ENCODE data around the gene COL12A1.

The COL12A1 gene

DNA sequence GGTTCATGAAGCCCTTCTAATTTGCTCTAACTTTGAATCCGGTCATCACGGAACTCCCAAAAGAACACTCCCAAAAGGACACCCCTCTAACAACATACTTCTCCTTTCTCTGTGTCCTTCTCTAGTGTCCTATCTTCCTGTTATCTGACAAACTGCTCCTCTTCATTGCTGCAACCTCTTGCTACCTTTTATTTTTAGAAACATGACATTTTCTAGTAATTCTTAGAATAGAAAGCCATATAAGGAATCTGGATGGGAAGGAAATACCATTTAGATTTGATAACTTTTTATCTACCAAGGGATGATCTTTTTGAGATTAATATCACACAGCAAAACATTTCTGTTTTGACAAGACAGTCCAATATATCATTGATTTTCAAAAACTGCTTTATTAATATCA, 63.1 kb downstream of the COL12A1 start:
- DNase-seq = no peak

DNA sequence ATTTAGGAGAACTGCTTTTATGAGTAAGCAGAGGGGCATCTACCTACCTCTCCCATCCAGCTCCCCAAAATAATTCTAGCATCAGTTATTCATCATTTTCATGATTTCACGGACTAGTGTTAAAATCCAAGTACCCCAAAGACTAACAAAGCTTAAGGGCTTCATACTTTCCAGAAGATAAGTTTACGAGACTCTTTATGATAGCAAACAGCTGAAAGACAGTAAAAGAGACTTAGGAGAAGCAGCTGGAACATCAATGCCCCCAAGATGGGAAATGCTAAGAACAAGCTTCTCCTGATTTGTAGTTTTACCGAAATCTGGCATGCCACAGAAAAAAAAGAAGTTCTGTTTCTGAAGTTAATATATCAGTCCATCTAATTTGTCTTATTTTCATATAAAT, 70.0 kb downstream of the COL12A1 start:
- DNase-seq = no peak

DNA sequence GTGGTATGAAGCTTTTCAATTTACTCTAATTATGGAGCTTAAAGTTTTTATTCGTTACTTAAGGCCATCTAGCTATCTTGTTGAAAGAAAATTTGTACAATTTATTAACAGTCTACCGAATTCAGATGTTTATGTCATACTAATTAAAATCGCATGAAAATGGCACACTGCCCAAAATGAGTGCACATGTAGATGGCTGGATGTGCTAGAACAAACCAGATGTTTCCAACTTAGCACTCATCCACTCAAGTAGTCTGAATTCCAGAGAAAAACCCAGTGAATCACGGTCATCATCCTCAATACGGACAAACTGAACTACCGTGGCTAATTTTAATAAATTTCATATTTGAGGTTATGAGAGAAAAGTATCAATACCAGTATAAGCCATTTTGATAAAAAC, 70.4 kb downstream of the COL12A1 start:
- no peak for DNase-seq

DNA sequence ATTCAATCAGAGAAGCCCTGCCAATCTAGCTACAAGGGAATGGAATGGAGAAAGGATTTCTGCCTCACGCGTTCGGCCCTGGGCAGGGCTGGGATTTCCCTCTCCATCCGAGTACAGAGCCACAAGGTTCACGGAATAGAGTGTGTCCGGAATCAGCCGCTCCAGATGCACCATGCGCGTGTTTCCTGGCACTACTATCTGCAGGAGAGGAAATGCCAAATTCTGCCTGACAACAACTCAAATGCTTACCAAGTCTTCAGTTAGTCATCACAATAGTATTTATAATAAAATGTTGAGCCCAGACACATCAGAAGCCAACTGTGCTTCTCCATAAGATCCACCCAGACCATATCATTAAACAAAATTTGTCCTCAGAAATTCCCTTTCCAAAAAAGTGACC, 75.1 kb downstream of the COL12A1 start:
- no peak for DNase-seq

DNA sequence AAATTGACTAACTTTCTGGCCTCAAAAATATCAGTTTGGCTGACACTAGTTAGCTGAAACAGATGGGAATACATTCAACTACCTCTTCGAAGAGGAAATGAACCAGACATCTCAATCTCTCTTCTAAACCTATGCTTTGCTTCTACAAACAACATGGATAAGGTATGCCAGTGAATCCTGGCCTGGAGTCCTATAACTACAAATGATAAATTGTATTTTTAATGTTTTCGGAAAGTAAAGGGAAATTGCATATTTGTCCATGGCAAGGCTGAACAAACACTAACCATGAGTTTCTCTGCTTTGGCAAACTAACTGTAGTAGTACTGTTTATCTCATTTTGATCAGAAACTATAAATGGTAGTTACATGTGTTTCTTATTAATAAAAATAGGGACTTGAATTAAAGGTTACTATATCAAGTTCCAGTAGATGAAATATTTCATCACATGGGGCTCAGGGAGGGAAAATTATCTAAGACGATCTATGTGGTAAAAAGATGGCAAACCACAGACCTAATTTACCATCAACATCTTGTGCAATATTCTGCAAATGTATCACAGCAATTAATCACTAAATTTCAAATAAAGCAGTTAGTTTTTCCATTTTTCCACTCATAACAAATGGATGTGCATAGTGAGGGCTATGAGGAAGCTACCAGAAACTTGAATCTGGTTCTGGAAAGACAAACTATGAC, 76.8 kb downstream of the COL12A1 start:
- no peak for DNase-seq

DNA sequence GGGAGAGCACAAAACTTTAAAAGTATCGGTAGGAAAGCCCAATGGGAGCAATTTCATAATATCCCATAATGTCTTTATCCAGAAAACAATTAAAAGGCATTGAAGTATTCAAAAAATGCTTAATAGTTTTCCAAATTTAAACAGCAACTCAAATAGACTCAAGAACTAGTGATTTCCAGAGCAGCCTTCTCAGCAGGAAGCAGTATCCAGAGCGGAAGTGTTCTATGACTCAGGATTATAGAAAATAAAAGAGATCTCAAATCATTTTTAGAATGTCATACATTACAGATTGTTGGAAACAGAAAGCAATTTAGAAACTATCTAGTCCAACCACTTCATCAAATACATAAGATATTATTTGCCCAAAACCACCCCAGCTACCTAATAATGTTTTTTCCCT, 79.3 kb downstream of the COL12A1 start:
- DNase-seq = no peak

DNA sequence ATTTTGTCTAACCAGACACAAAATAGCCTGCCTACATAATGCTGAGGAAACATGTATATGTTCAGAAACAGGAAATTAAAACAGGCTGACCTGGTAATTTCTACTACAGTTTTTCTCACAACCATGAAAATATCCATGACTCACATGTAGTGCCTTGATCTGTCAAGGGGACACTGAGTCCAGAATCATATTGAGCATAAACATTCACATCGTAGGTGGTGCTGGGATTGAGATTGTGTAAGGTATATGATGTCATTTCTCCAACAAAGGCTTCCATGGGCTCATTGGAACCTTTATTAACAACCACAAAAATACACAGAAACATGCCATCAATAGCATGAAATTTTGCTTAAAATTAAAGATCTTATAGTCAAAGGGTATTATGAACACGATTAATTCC, 80.9 kb downstream of the COL12A1 start:
- DNase-seq = no peak

DNA sequence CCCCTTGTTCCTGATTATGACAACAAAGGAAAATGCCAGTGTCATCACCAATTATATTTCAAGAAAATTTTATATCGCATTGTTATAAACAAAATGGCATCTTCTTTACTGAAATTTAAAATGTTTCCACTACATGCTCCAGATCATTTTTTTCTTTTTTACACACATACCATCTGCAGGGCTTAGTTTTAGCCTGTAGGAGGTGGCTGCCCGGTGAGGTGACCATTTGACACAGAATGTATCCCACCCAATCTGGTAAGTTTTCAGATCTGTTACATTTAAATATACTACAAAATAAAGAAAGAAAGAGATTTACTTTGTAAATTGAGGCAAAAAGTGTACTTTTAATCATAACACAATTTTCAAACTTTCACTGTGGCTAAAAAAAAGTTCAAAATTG, 81.8 kb downstream of the COL12A1 start:
- no peak for DNase-seq

DNA sequence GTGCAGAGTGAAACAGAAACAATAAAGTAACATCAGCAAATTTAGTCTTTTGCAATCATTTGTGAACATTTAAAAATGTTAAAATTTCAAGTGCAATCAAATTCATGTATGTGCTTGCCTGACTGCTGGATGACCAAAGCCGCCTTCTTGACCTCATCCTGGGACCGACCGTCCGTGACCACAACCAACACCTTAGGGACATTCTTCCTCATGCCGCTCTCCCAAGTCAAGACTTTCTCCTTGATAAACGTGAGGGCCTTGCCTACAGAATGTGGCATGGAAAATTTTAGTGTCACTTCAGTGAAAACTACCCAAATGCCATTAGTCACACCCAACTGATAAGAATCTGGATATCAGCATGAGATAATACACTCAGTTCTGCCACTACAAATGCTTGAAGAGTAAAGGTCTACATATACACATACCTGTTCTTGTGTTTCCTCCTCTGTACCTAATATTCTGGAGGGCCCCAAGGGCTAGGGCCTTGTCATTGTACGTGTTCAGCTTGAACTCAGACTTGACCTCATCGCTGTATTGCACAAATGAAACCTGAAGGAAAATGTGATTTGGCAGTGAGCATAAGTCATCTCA, 86.8 kb downstream of the COL12A1 start:
- DNase-seq = no peak

DNA sequence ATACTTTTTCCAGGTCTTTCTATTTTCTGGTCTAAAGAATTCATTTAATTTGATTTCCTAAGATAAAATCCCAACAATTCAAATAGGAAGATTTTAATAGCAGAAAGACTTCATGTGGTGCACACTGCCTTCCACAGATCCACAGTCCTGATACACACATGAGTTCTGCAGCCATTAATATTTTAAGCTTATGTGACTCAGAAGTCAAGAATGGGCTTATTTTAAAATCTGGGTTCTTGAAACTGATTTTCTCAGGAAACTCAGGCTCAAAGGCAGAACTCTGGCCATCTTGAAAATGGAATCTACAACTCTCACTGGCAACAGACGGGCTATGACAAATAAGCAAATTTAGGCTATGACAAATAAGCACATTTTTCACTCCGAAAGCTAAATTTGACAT, 88.2 kb downstream of the COL12A1 start:
- no peak for DNase-seq

DNA sequence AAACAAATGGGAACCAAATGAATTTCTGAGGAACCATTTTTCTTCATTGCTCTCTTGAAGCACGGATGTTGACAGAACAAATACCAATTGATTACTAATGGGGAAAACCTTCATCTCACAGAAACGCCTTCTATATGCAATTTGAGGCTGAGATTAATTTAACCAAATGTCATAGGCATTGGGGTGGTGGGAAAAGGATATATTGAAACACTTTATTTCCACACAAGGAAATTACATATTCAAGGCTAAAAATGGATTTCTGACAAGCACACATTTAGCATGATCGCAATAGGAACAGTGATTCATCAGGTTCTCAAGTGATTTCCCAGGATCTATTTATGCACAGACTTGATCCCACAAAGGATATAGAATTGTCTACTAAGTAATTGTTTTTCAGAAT, 88.9 kb downstream of the COL12A1 start:
- DNase-seq = no peak

DNA sequence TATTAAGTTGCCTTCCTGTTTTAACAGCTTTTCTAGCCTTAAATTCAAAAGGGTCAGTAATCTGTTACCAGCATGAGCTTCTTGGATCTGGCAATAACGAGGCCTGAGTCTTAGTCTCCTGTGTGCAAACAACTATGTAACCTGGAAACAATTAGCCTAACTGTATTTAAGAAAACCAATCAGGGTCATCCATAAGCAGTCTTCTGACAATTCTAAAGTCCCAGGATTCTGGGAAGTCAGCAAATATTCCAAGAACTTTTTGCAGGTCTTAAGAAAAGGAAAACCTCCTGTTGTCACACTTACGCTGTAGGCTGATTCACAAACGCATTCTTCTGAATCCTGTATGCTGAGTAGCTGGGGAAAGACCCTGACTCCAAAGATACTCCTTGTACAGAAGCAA, 90.4 kb downstream of the COL12A1 start:
- no peak for DNase-seq

DNA sequence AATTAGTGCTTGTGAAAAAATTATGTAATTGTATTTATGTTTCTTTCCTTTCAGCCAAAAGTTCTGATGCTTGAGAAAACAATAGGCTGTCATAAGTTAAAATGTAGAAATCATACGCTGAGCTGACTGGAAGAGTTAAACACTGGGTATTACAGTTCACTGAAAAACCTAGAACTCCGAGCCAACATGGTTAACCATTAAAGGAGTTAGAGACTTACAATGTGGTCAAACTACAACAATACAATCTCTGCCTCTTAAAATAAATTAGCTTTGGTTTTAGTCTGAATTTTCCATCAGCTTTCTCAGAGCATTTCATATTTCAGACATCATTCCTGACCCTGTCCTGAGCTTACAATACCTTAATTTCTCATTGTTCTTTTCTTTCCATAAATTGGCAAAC, 91.0 kb downstream of the COL12A1 start:
- DNase-seq = no peak

DNA sequence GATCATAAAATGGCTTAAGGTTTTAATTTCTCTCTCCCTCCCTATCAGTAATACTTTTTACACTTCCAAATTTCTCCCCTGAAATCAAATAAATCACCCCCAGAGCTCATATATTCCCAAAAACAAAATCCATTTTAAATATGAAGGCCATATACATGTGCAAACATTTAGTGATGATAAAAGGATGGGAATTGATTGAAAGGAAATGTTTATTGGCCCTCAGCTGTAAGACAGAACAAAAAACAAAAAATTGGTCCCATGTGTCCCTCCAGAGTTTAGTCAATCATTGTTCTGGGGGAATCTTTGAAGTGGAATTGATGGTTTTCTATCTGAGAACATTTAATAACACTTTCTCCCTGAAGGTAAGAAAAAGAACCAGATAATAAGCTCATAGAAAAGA, 91.7 kb downstream of the COL12A1 start:
- DNase-seq = no peak

DNA sequence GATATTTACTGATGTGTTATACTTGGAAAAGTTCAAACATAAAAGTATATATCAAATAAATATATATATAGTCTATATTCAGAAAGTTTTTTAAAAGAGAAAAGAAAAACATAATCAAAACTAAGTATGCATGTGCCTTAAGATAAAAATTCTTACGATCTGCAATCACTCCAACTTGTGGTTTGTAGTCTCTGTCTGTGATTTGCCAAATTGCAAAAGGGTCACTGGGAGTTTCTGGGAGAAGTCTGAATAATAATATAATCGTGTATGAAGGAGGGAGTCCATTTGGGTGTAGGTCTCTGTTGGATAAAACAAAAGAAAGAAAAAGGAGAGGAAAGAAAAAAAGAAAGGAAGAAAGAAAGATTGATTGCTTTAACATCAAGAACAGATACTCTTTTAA, 92.4 kb downstream of the COL12A1 start:
- no peak for DNase-seq

DNA sequence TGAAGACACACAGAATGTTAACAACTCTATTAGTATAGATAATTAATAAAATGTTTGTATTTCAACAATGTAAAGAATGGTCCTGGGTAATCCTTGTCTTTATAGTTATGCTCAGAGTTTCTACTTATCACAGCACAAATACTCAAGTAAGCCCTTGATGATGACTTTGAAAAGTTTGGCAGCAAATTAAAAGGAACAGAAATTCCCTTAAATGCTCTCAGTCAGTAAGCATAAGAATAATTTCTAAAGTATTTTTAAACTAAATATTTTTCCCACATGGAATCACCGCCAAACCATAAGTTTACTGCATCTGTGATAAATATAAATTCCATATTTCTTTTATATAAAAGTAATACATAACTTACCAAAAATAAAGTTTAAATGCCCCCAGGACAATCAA, 96.1 kb downstream of the COL12A1 start:
- no peak for DNase-seq

DNA sequence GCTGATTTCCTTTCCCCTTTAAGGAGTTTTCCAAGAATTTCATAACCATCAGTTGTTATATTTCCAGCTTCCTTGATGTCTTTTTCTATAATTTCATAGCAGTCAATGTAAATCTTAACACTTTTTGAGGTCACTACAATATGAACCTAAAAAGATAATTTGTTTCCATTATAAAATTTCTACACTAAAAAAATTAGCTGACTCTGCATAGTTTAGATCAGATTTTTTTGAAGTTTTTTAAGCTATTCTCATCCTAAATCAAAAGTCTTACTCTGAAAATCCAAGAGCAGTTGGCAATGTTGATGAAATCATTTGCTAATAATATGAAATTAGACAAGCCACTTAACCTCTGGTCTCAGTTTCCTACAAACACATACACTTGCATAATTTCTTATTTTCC, 96.8 kb downstream of the COL12A1 start:
- no peak for DNase-seq

DNA sequence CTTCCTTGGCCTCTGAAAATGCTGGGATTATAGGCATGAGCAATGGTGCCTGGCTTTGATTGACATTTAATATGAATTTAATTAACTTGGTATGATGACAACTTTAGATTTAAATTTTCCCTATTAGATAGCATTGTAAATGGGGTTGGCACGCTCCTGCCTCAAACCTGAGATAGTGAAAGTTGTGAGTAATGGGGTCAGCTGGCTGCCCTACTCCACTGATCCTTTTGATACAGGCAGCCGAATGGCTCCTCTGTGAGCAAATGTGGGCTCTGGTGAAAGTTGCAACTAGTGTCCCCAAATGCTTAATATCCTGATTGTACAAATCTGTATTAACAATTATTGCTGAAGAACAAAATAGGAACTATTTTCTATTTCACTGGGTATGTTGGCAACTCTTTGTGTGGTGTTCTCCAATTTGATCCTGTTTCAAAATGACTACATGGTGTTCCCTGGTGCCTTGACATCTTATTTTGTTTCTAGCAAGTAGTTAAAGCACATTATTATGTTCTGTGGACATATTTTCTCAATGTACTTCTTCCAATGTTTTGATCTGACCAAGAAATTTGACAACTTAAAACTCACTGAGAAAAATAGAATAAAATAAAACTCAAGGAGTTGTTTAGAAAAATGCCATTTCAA, 97.4 kb downstream of the COL12A1 start:
- no peak for DNase-seq

DNA sequence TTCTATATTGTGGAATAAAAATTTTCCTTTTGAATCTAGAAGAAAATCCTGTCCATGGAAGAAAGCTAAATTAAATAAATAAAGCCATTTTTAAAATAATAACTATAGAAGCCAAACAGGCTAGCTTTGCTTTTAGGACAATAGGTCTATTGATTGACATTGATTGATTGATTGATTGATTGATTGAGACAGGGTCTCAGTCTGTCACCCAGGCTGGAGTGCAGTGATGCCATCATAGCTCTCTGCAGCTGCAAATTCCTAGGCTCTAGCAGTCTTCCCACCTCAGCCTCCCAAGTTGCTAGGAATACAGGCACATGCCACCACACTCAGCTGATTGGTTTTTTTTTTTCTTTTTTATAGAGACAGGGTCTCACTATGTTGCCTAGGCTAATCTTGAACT, 97.9 kb downstream of the COL12A1 start:
- DNase-seq = no peak

DNA sequence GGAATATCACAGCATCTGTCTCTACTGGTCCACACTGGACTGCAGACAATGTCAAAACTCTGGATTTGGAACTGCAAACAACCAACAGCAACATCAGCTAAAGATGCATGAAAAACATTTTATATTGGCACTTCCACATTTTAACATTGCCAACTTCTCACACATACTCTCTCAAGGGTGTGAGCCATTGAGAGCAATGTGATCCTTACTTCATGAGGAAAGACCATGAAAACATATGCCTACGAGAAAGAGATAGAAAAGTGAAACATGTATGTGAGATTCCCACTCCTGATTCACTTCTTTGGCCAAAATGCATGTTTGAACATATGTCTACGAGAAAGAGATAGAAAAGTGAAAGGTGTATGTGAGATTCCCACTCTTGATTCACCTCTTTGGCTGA, 99.4 kb downstream of the COL12A1 start:
- DNase-seq = no peak

DNA sequence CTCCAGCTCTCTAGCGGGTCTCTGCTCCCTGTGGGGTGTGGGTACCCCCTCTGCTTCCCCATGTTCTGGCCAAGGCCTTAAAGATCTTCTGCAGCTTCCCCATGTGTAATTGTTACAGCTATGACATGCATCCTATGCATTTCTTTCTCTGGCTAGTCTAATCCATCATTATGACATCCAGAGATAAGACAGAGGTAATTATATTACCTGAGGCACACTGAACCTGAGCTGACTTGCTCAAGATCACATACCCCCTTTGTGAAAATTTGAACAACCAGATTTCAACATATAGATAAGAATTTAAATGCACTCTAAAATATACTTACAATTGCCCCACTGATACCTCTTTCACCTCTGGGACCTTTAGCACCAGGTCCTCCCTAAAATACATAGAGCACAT, 102.4 kb downstream of the COL12A1 start:
- DNase-seq = no peak

DNA sequence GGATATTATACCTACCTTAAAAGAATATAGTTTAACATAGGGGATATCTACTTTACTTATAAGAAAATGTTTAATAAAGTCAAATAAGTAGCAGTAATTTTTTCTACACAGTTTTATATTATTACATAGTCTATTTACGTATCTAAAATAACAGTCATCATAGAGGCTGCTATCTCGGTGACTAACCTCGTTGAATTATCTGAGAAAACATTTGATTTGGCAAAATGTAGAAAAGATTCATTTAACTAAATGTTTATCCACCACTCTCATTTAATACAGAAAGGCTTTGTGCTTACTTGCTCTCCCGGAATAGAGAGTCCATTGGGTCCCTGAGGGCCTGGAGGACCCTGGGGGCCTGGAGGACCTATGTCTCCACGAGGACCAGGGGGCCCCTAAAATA, 103.6 kb downstream of the COL12A1 start:
- DNase-seq = no peak

DNA sequence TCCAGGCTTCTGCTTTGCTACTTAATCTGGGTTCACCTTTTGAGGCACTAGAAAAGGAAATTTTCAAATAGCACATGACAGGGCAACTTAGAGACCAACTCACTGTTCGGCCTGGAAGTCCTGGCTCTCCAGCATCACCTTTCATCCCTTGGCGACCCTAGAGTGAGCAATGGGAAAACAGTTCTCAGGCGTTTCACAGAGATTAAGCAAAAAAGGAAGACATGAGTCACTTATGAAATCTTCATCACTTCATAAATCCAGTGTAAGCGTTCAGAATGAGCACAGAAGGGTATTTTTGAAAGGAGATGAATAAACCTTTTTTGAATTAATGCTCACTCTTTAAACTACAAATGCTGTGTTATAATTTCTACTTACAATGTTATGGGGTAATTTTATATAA, 104.0 kb downstream of the COL12A1 start:
- no peak for DNase-seq

DNA sequence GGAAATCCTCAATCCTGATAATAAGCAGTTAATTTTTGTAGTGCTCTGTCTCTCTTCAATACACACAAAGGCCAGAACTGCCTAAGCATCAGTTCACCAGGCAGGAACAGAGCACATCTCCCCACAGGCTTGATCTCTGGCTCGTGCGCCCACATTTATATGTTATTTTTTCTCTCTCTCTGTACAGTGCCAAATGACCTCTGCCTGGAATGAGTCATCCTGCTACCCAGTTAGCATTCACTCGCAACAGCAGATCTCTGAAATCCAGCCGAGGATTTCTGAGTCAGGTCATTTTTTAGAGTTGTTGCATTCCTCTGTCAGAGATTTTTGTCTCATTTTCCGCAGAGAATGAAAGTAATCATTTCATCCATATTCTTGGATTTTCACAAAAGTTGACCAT, 107.1 kb downstream of the COL12A1 start:
- DNase-seq = no peak

DNA sequence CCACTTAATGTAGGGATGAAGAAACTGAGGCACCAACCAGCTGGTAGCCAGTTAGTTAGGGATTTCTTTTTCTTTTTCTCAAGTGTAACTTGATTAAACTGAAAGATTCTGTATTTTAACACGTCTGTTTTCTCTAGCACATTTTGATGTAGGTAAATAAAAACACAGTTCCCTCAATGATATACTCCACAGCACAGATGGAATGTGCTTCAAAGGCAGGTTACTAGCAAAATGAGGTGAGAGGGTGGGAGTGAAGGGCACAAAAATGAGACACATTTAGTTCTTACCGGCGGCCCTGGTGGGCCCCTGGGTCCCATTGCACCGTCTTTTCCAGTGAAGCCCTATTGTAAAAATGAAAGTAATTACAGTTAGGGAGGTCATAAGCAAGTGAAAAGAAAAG, 108.9 kb downstream of the COL12A1 start:
- DNase-seq = no peak

Data from DMS 273 treated with DMSO at 0.1 percent for 48 hours (cell line).